NB4 (cell line): ENCODE measurements around the gene UTP14A.

Experiments used
- DNase-seq: peaks from one replicate; pipeline ENCODE4 v3.0.0; 2010; ENCODE audit warnings: low read depth
- H3K4me3 ChIP-seq: one replicate; pipeline ENCODE4 v1.5.1; 2011; ENCODE audit warnings: mild to moderate bottlenecking, low read depth, low read length, moderate library complexity
- MYC ChIP-seq: IDR thresholded peaks from 2 replicates; pipeline ENCODE4 v1.6.1; 2011; ENCODE audit warnings: low read depth, low read length
- POLR2A ChIP-seq: IDR thresholded peaks from 2 replicates; pipeline ENCODE4 v1.6.1; 2011; ENCODE audit warnings: mild to moderate bottlenecking; ENCODE audit not compliant: insufficient read length; ENCODE audit errors: extremely low read depth
- TF ChIP-seq, protein P1 (sequence below): IDR thresholded peaks from one replicate; pipeline ENCODE4 v1.5.1; 2012; ENCODE audit warnings: low read depth, low read length
- TF ChIP-seq, protein P2 (sequence below): IDR thresholded peaks from 2 replicates; pipeline ENCODE4 v1.6.1; 2011; ENCODE audit warnings: low read depth, low read length

UTP14A gene

DNA sequence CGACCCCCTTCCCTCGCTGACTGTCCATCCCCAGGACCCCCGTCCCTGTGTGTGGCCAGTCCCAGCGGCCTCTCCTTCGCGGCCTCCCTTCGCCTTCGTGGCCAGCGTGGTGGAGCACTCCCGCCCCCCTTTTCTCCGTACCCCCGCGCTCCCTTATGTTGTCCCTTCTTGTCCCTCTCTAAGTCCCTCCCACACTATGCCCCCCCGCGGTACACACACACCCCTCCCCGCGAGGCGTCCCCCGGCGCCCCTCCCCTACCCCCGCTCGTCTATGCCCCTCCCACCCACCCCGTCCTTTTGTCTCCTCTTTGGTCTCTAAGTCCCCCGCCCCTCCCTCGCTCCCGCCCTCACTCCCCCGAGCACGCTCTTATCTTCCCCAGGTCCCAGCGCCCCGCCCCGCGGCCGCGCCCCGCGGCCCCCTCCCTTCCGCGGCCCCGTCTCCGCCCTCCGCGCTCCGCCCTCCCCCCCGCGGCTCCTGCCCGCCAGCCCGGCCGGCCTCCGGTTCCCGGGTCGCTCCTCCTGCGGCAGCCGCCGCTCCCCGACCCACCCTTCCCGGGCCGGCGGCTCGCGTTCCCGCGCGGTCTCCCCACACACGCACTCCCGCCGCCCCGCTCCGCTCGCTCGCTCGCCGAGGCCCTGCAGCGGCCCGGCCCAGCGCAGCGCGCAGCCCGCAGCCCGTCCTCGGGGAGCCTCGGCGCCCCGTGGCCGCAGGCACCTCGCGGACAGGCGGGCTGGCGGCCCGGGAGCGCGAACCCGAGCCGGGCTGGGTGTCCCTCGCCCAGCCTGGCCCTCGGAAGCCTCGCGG lies 26.3 kb downstream of the UTP14A start:
- H3K4me3 ChIP-seq: peak overlapping the region; percentile 40
- TF ChIP-seq POLR2A: no peak
- no peak for TF ChIP-seq MYC
- TF ChIP-seq, protein P1, sequence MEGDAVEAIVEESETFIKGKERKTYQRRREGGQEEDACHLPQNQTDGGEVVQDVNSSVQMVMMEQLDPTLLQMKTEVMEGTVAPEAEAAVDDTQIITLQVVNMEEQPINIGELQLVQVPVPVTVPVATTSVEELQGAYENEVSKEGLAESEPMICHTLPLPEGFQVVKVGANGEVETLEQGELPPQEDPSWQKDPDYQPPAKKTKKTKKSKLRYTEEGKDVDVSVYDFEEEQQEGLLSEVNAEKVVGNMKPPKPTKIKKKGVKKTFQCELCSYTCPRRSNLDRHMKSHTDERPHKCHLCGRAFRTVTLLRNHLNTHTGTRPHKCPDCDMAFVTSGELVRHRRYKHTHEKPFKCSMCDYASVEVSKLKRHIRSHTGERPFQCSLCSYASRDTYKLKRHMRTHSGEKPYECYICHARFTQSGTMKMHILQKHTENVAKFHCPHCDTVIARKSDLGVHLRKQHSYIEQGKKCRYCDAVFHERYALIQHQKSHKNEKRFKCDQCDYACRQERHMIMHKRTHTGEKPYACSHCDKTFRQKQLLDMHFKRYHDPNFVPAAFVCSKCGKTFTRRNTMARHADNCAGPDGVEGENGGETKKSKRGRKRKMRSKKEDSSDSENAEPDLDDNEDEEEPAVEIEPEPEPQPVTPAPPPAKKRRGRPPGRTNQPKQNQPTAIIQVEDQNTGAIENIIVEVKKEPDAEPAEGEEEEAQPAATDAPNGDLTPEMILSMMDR: no peak
- TF ChIP-seq, protein P2, sequence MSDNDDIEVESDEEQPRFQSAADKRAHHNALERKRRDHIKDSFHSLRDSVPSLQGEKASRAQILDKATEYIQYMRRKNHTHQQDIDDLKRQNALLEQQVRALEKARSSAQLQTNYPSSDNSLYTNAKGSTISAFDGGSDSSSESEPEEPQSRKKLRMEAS: no peak
- peak; percentile 91 for DNase-seq

DNA sequence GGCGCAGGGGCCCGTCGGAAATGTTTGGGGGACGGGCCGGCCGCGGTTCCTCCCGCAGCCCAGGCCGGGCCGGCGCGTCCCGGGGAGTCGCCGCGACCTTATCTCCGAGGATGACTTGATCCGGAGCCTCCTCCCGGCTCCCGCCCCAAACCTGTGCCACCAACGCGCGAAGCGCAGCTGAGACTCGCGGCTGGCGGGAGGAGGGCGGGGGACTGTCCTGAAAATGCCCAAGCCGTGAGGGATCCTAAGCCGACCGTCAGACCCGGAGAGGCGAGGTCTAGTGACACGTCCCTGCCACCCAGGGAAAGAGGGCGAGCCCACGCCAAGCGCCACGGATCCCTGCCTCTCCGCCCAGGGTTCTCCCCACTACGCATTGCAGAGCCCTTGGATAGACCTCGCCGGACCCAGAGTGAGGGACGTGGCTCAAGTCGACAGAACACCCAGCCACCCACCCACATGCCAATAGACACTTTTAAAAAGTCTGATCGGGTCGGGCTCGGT lies 26.9 kb downstream of the UTP14A start:
- H3K4me3 ChIP-seq: no peak overlapping the region
- peak; percentile 40 for DNase-seq
- no peak for TF ChIP-seq MYC
- TF ChIP-seq, protein P2: no peak
- TF ChIP-seq, protein P1: no peak
- TF ChIP-seq POLR2A: no peak

DNA sequence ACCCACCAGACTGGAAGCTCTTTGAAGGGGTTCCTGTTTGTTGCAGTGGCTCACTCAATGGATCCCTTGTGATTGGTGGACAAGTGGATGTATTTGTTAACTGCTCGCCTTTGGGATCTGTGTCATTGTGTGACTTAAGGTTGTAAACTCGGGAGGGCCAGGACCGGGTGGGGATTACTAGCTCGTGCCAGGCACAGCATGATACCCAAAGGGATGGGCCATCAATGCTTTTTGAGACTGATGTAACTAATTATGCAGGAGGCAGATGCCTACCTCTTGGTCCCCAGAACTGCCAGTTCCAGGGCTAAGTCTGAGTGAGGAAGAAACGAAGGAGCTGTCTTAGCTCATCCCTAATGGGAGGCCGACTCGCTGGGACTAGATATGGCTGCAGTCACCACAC lies 27.7 kb downstream of the UTP14A start:
- TF ChIP-seq MYC (no peak), POLR2A (no peak)
- TF ChIP-seq, protein P1: no peak
- TF ChIP-seq, protein P2: no peak
- no peak for DNase-seq
- H3K4me3 ChIP-seq: no peak overlapping the region

DNA sequence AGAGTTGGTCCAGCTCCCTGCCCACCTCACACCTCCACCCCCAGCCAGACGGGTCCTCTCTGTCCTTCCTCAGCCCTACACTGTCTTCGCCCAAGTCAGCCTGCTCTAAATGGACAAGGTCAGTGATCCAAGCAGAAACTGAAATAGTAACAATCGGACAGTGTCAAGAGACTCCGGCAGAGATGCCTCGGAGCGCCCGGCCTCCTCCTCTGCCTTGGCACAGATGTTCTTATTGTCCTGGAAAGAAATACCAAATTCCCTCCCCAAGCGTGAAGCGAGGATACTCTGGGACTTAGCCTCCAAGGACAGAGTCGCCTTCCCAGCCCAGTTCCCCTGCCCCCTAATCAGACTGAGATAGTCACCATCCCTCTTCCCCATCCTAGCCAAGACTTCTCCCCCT lies 28.5 kb downstream of the UTP14A start:
- TF ChIP-seq MYC (no peak), POLR2A (no peak)
- TF ChIP-seq, protein P1: no peak
- TF ChIP-seq, protein P2: no peak
- no peak overlapping the region for H3K4me3 ChIP-seq
- DNase-seq: no peak

DNA sequence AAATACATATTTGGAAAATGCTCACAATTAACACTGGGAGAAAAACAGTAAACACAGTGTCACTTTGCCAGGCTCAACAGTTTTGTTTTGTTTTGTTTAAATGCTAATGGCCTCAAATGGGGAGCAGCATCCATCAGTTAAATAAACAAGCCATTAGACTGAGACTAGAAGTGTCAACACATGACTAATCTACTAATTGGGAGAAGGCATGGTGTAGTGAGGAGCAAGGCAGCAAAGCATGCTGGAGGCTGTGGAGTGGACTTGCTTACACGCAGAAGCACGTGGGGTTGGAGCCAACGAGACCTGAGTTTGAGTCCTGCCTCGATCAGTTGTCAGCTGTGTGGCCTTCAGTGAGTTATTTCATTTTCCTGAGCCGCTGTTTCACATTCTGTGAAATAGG lies 29.0 kb downstream of the UTP14A start:
- H3K4me3 ChIP-seq: no peak overlapping the region
- TF ChIP-seq POLR2A (no peak), MYC (no peak)
- TF ChIP-seq, protein P2: no peak
- TF ChIP-seq, protein P1: no peak
- no peak for DNase-seq
